GM12878 (cell line): Measurements from ENCODE around the gene CXXC5. TPM values are rescaled to one million over a fixed set of nuclear protein-coding genes. Genes with fewer than 3 reads are reported as not detected.
"Not testable (repeated sequence)": the region's sequence is repeated elsewhere in the genome, so short reads cannot be mapped to it uniquely, and the experiment has no call there.

Source experiments
- ATAC-seq: fragments of 200-7000 bp; cut with Tn5 transposase; 3 replicates; pipeline ENCODE4 v1.9.1; 2020; ENCODE audit warnings: mild to moderate bottlenecking, moderate library complexity
- BruUV-seq: library from RNA; stranded (reverse); fragments of 400-500 nt; replicated peaks from 2 replicates; lab custom pipeline; 2021; lab: Mats Ljungman, UMichigan
- CTCF ChIA-PET: fragments of 300-600 bp; sonication (Branson Sonifier 250); formaldehyde crosslinking; extraction: SDS; loops from one replicate; lab custom pipeline; 2021; ENCODE audit warnings: inconsistent platforms; lab: Yijun Ruan, JAX
- POLR2A ChIA-PET: fragments of 350-600 bp; formaldehyde crosslinking; extraction: SDS; loops from one replicate; lab custom pipeline; 2021; ENCODE audit warnings: inconsistent platforms; lab: Charles Lee
- RAD21 ChIA-PET: fragments of 300-600 bp; sonication (Branson Sonifier 250); formaldehyde crosslinking; loops from one replicate; lab custom pipeline; 2023; ENCODE audit warnings: antibody characterized with exemption; ENCODE audit not compliant: unreplicated experiment; lab: Charles Lee
- SMC1A ChIA-PET: fragments of 300-600 bp; sonication (Branson Sonifier 250); formaldehyde crosslinking; loops from one replicate; lab custom pipeline; 2023; ENCODE audit not compliant: unreplicated experiment, uncharacterized antibody; lab: Charles Lee
- DNase-seq: peaks from one replicate; pipeline ENCODE4 v3.0.0-alpha.2; 2011; ENCODE audit warnings: low read depth, low spot score
- FAIRE-seq: peaks from 3 replicates; lab custom pipeline; 2011; peaks lifted over from hg19 to GRCh38; lab: Jason Lieb, UNC
- H2AFZ ChIP-seq: 2 replicates; pipeline ENCODE4 v1.6.0; 2011; ENCODE audit warnings: low read depth, low read length, control low read depth; ENCODE audit not compliant: control insufficient read depth
- H3K27ac ChIP-seq: 2 replicates; pipeline ENCODE4 v1.5.1; 2011; ENCODE audit warnings: control low read depth; ENCODE audit not compliant: control insufficient read depth, insufficient read depth
- H3K27me3 ChIP-seq, 2 experiments: replicated peaks in 1 of 2; 2 replicates each; pipeline versions ENCODE4 v1.6.0 to v1.6.1; 2011; ENCODE audit warnings: low read length in 1 of 2; ENCODE audit not compliant: control insufficient read depth in 2 of 2, insufficient read depth in 2 of 2
- H3K36me3 ChIP-seq, 2 experiments: 2 replicates each; pipeline ENCODE4 v1.5.1; 2011; ENCODE audit warnings: low read length in 1 of 2; ENCODE audit not compliant: control insufficient read depth in 2 of 2, insufficient read depth in 2 of 2
- H3K4me1 ChIP-seq: 2 replicates; pipeline ENCODE4 v1.6.1; 2011; ENCODE audit warnings: mild to moderate bottlenecking, low read length, moderate library complexity, mixed read lengths; ENCODE audit not compliant: control insufficient read depth, insufficient read depth
- H3K4me2 ChIP-seq: 2 replicates; pipeline ENCODE4 v1.6.0; 2011; ENCODE audit warnings: control low read depth; ENCODE audit not compliant: control insufficient read depth, insufficient read depth
- H3K4me3 ChIP-seq: fragments of 200-600 bp; sonication (generic); 2 replicates; pipeline ENCODE4 v1.5.1; 2016
- H3K79me2 ChIP-seq: 2 replicates; pipeline ENCODE4 v1.6.0; 2011; ENCODE audit warnings: low read length; ENCODE audit not compliant: control insufficient read depth, insufficient read depth
- H3K9ac ChIP-seq: 2 replicates; pipeline ENCODE4 v1.8.0; 2011; ENCODE audit warnings: low read length, control low read depth, mixed read lengths; ENCODE audit not compliant: control insufficient read depth, insufficient read depth
- H3K9me3 ChIP-seq: replicated peaks from 3 replicates; pipeline ENCODE4 v1.5.1; 2011; ENCODE audit warnings: mild to moderate bottlenecking, low read length; ENCODE audit not compliant: control insufficient read depth, insufficient read depth
- H4K20me1 ChIP-seq: 2 replicates; pipeline ENCODE4 v1.6.0; 2011; ENCODE audit not compliant: control insufficient read depth, insufficient read depth
- CTCF ChIP-seq, 3 experiments: IDR thresholded peaks in 2 of 3; conservative IDR thresholded peaks in 1 of 3; 2 replicates each; pipeline ENCODE4 v1.5.1; 2011; ENCODE audit warnings: low read depth in 3 of 3, low read length in 3 of 3, mild to moderate bottlenecking in 3 of 3, control low read depth in 2 of 3, moderate library complexity in 2 of 3, inconsistent platforms in 1 of 3, mixed read lengths in 1 of 3; ENCODE audit not compliant: control insufficient read depth in 2 of 3, insufficient read depth in 1 of 3; ENCODE audit errors: extremely low read depth in 1 of 3
- E4F1 ChIP-seq: fragments of 450-650 bp; IDR thresholded peaks from 2 replicates; pipeline ENCODE4 v1.6.1; 2018; ENCODE audit warnings: borderline replicate concordance, mild to moderate bottlenecking; ENCODE audit not compliant: partially characterized antibody
- MEF2A ChIP-seq: IDR thresholded peaks from 2 replicates; pipeline ENCODE4 v1.6.1; 2011; ENCODE audit warnings: low read depth, mild to moderate bottlenecking, low read length, moderate library complexity; ENCODE audit not compliant: insufficient read depth
- POLR2AphosphoS5 ChIP-seq: IDR thresholded peaks from 2 replicates; pipeline ENCODE4 v1.6.1; 2011; ENCODE audit warnings: mild to moderate bottlenecking, low read length, inconsistent platforms
- YY1 ChIP-seq: IDR thresholded peaks from 2 replicates; pipeline ENCODE4 v1.6.1; 2011; ENCODE audit warnings: low read depth, mild to moderate bottlenecking, low read length
- WGBS: methylation state at CpG from one replicate; pipeline ENCODE4 v1.1.6; 2016; ENCODE audit warnings: low lambda C conversion rate; ENCODE audit not compliant: insufficient replicate concordance, insufficient coverage; ENCODE audit errors: missing lambda C conversion rate; 5-methylcytosine and 5-hydroxymethylcytosine counted together
- in situ Hi-C: fragments of 300-500 bp; cut with MboI; formaldehyde crosslinking; loops from 9 replicates; pipeline ENCODE4 v1.14.3; 2018; ENCODE audit warnings: mixed read lengths
- intact Hi-C: fragments of 100-400 bp; cut with micrococcal nuclease; formaldehyde crosslinking; loops from one replicate; pipeline ENCODE4 v1.14.2; 2022; ENCODE audit not compliant: unreplicated experiment
- polyA plus RNA-seq, 11 experiments: library from polyadenylated mRNA; depleted of rRNA in 4 of 11; unstranded in 6 of 11; stranded (reverse) in 5 of 11; fragments of >200 nt; fragmentation: Nextera tagmentation in 4 of 11; fragmentation: Illumina TruSeq in 1 of 11; extraction: Ambion mirVana in 4 of 11; extraction: Trizol in 1 of 11; gene quantifications; 1 replicate in 1 of 11; 2 replicates in 10 of 11; pipeline versions ENCODE4 v1.2.1 to v1.2.3, GENCODE V29; 2011 to 2016; ENCODE audit warnings: inconsistent platforms in 2 of 11, missing spikeins in 2 of 11, low read depth in 1 of 11
- total RNA-seq, 4 experiments: library from RNA; depleted of rRNA in 3 of 4; stranded (reverse); fragments of >200 nt in 3 of 4; fragmentation: Illumina TruSeq in 1 of 4; extraction: Trizol in 1 of 4; gene quantifications; 2 replicates each; pipeline versions ENCODE4 v1.2.1 to v1.2.3, GENCODE V29; 2013 to 2021

Gene CXXC5
- total and polyA plus RNA-seq, 10 of the 15 experiments (the other 5 are each of a cell fraction or from before 2014, with no cell fraction given): 1.8 to 90.8 (median 40.7) TPM

- TF ChIP-seq E4F1 (no peak), YY1 (peak; percentile 70; the same call in 1 of the 2 replicates), MEF2A (0 out of 2 replicates have a peak, but pooled peaks have one; percentile 4), POLR2AphosphoS5 (peak; percentile 53; the same call in 1 of the 2 replicates), CTCF (IDR thresholded peaks at IDR 0.05 in 2 of 3, conservative IDR thresholded peaks at IDR 0.05 in 1 of 3; ENCODE audit: control insufficient read depth in 2 of 3, extremely low read depth in 1 of 3, insufficient read depth in 1 of 3, low read depth in 3 of 3, low read length in 3 of 3) (no peak)
Measured at GRCh38 chr5:139648205-139649081, at the start of gene CXXC5 (continued).

GRCh38 chr5:139598601-139598965 is 49.6 kb upstream of the CXXC5 start:
- H3K4me3 ChIP-seq, ATAC-seq, DNase-seq, H3K4me2 ChIP-seq, H3K27me3 ChIP-seq, H2AFZ ChIP-seq, FAIRE-seq, H3K4me1 ChIP-seq, H3K9me3 ChIP-seq, in situ Hi-C loops, BruUV-seq, H3K9ac ChIP-seq, intact Hi-C loops, H3K27ac ChIP-seq, H4K20me1 ChIP-seq: not testable (repeated sequence)
- 80% methylated on average over 5 of the region's 5 CpGs for WGBS
- Histone ChIP-seq H3K36me3 (peaks cover 5 to 27% of the 10 kb centered on the region in 2 experiments; a peak in 3 of 4 replicates), H3K79me2 (peaks cover 54% of the 10 kb centered on the region)
- ChIA-PET RAD21 (interaction anchor here (0.8 kb wide), 1 partner anchor 24 kb away, joined by 4 read pairs; no protein-coding TSS in a partner anchor), POLR2A (interaction anchor here (0.6 to 1.9 kb wide), 6 partner anchors 33 to 349 kb away, joined by 3 to 8 read pairs (median 4); no protein-coding TSS in a partner anchor), SMC1A (interaction anchor here (0.6 to 2.2 kb wide), 4 partner anchors 9 to 38 kb away, joined by 3 to 9 read pairs (median 8); no protein-coding TSS in a partner anchor), CTCF (interaction anchor here (0.8 to 3.4 kb wide), 4 partner anchors 9 to 176 kb away, joined by 3 to 11 read pairs (median 5); no protein-coding TSS in a partner anchor)
